22Rv1 (cell line): ENCODE results near the gene KRT9.
"Not testable (repeated sequence)": the region's sequence is repeated elsewhere in the genome, so short reads cannot be mapped to it uniquely, and the experiment has no call there.

Experiments
- H3K27ac ChIP-seq: fragments of 450-650 bp; 2 replicates; pipeline ENCODE4 v1.5.1; 2017
- CTCF ChIP-seq: fragments of 450-650 bp; IDR thresholded peaks from 2 replicates; pipeline ENCODE4 v1.5.1; 2017; ENCODE audit warnings: mild to moderate bottlenecking
- ZFX ChIP-seq: fragments of 450-650 bp; IDR thresholded peaks from 2 replicates; pipeline ENCODE4 v1.6.1; 2017; ENCODE audit warnings: antibody characterized with exemption, borderline replicate concordance

Gene KRT9, protein sequence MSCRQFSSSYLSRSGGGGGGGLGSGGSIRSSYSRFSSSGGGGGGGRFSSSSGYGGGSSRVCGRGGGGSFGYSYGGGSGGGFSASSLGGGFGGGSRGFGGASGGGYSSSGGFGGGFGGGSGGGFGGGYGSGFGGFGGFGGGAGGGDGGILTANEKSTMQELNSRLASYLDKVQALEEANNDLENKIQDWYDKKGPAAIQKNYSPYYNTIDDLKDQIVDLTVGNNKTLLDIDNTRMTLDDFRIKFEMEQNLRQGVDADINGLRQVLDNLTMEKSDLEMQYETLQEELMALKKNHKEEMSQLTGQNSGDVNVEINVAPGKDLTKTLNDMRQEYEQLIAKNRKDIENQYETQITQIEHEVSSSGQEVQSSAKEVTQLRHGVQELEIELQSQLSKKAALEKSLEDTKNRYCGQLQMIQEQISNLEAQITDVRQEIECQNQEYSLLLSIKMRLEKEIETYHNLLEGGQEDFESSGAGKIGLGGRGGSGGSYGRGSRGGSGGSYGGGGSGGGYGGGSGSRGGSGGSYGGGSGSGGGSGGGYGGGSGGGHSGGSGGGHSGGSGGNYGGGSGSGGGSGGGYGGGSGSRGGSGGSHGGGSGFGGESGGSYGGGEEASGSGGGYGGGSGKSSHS

DNA sequence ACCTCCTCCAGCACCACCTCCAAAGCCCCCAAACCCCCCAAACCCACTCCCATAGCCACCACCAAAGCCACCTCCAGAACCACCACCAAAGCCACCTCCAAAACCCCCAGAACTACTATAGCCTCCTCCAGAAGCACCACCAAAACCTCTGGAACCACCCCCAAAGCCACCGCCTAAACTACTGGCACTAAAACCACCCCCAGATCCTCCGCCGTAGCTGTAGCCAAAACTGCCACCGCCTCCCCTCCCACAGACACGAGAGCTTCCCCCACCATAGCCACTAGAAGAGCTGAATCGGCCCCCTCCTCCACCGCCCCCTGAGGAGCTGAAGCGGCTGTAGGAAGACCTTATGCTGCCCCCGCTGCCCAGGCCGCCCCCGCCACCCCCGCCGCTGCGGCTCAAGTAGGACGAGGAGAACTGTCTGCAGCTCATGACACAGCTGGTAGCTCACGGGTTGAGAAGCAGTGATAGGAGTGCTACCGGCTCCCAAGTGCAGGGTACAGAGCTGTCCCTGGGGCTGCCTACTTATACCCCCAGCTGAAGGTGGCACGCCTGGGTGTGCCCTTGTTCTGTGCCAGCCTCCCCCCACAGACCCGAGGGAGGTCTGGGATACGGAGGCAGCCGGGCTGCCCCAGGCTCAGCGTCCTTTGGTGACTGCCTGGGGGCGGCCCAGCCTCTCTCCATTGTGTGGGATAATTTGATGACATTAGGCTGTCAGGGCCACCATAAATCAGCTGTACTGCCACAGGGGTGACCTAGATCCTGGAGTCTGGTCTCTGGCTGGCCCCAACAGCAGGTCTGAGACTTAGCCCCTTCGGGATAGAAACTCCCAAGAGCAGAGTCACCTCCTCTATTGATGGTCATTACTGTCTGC, at the start of gene KRT9:
Gene KRT9, minus strand, starts transcription at position 499 of the 874 bp plus-strand sequence. Its CDS starts 67 bp downstream, at position 432.
- H3K27ac ChIP-seq: no peak within 1 kb of the TSS
- TF ChIP-seq ZFX (no peak), CTCF (no peak)

DNA sequence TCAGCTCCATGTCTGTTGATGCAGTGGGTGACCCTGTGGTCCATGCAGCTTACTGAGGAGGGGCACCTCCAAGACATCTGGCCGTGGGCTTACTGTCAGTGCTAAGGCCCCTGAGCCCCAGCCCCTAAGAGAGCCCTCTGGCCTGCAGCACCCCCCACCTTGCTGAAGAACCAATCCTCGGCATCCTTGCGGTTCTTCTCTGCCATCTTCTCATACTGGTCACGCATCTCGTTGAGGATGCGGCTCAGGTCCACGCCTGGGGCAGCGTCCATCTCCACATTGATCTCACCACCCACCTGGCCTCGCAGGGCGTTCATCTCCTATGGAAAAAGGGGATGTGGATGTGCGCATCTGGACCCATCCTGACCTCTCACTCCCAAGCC, 49.6 kb upstream of the KRT9 start:
- not testable (repeated sequence) for H3K27ac ChIP-seq

DNA sequence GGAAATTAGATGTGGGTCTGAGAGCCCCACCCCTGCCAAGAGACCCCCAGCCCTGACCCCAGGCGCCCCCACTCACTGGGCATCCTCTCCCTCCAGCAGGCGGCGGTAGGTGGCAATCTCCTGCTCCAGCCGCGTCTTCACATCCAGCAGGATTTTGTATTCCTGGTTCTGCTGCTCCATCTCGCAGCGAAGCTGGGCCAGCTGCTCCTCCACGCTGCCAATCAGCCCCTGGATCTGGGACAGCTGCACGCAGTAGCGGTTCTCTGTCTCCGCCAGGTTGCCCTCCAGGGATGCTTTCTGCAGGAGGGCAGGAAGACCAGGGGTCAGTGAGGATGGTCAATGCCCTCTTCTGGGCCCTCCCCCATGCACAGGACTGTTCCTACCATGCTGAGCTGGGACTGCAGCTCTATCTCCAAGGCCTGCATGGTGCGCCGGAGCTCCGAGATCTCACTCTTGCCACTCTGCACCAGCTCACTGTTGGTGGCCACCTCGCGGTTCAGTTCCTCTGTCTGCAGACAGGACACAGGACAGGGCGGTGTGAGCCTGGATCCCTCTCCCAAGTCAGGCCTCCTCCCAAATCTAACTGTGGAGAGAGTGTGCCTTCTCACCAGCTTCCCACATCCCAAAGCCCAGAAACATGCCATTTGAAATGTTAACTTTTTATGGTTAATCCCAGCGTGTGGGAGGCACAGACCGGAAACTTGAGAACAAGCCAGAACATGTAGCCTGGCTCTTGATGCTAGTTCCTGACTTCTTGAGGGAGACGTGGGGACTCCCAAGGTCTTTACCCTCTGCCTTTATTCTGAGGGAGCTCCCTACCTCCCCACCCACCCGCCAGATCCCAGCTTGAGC, 49.0 kb upstream of the KRT9 start:
- no peak for TF ChIP-seq CTCF

DNA sequence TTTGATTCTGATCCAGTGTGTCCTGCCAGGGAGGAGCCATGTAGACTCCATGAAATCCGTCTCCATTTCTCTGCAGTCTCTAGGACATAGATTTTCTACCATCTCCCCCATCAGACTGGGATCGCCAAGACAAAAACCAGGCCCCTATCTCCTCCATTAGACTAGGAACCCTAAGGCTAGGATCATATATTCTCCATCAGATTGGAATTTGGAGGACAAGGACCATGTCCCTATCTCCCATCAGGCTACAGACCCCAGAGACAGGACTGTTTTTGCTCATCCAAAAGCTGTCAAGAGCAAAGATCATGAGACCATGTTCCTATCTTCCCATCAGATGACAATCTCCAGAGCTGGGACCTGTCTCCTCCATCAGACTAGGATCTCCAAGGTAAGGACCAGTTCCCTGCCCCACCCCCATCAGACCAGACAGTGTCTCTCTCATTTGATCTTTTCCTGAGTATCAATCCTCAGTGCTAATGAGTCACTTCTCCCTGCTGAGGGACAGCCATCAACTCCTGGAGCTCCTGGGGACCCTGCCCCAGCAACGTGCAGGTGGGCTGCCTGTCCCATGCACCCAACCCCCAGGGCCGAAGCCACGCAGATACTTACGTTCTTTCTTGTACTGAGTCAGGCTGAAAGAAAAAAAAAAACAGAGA, 48.2 kb upstream of the KRT9 start:
- H3K27ac ChIP-seq: not testable (repeated sequence)

More for the DNA sequence above, 49.0 kb upstream of the KRT9 start:
- no peak overlapping the region for H3K27ac ChIP-seq

DNA sequence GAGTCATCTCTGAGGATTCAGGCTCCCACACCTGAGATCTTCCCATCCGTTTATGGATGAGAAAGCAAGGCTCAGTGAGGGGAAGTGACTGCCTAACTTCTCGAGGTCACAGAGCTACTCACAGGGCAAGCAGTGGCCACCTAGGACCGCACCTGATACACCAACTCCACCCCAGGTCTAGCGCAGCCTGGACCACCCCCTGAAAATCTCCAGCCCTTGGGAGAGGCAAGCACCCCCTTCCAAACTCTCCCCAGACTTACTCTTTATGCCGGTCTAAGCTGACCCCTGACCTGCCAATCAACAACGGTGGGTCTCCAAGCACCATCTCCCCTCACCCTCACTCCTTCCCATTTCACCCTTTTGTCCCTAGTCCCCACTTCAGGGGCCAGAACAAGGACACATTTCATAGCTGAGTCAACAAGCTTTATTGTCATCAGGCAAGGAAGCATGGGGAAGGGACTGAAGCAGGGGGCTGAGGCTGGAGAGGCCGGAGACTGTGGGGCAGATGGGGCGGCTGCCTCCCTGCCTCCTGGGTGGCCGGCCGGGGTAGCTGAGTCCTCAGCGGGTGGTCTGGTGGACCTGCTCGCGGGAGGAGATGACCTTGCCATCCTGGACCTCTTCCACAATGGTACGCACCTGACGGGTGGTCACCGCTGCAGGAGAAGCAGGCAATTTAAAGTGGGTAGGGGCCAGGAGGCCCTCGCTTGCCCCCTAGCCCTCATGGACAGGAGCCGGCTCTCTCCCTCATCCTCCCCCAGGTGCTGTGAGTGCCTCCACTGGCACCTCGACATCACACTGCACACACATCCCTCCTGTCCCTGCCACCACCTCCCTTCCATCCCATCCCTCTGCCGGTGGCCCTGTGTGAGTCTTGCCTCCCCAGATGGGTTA, 47.4 kb upstream of the KRT9 start:
- H3K27ac ChIP-seq: no peak overlapping the region
- TF ChIP-seq CTCF (no peak), ZFX (no peak)

- H3K27ac ChIP-seq: no peak overlapping the region
- TF ChIP-seq ZFX: no peak
- no peak for TF ChIP-seq CTCF
Observed at GRCh38 chr17:41618341-41619035, 46.6 kb upstream of the KRT9 start.
